T-helper 1 cell treated with Interleukin-12 subunit alpha and Interleukin-12 subunit beta and Interleukin-4 antibody, amounts not matched to agents 30 μg/mL and 1 μg/mL, for 36 hours (primary cell): Measurements from ENCODE around the gene MYL10.

Experiments
- H3K27ac Mint-ChIP-seq: one replicate; pipeline ENCODE4 v1.8.0; 2021; ENCODE audit warnings: mild to moderate bottlenecking, mixed read lengths
- H3K27me3 Mint-ChIP-seq: one replicate; pipeline ENCODE4 v1.8.0; 2021; ENCODE audit warnings: low read depth, mixed read lengths
- H3K36me3 Mint-ChIP-seq: one replicate; pipeline ENCODE4 v1.8.0; 2021; ENCODE audit warnings: low read depth, mixed read lengths
- H3K4me1 Mint-ChIP-seq: one replicate; pipeline ENCODE4 v1.8.0; 2021; ENCODE audit warnings: low read depth, mixed read lengths
- H3K4me3 Mint-ChIP-seq: one replicate; pipeline ENCODE4 v1.8.0; 2021; ENCODE audit warnings: mild to moderate bottlenecking, moderate library complexity, mixed read lengths
- H3K9me3 Mint-ChIP-seq: one replicate; pipeline ENCODE4 v1.8.0; 2021; ENCODE audit warnings: mixed read lengths

MYL10 gene

DNA sequence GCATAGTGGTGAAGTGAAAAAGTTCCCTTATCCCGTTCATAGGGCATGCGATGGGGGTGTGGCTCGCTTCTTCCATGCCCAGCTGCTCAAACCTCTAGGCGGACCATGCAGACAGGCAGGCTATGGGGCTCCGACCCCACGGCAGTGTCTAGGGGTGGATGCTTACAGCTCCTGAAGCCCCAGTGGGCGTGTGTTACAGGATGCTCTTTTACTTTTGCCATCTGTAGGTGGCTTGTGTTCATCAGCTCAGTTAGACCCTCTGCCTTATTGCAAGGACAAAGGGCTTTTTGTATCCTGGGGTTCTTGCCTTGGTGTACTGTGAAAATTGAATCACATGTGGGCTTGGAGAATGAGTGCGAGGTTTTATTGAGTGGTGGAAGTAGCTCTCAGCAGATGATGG is at the start of gene MYL10:
MYL10 (minus strand) TSS at position 126 of the 400 bp plus-strand sequence. CDS start 178 bp downstream, outside the sequence.
- Mint-ChIP-seq H3K27me3 (peaks cover 11% of the 10 kb centered on the region), H3K27ac (no peak within 1 kb of the TSS), H3K4me1 (no peaks in the 10 kb centered on the region), H3K9me3 (peaks cover 8% of the 10 kb centered on the region), H3K36me3 (no peaks in the 10 kb centered on the region), H3K4me3 (no peak within 1 kb of the TSS)

DNA sequence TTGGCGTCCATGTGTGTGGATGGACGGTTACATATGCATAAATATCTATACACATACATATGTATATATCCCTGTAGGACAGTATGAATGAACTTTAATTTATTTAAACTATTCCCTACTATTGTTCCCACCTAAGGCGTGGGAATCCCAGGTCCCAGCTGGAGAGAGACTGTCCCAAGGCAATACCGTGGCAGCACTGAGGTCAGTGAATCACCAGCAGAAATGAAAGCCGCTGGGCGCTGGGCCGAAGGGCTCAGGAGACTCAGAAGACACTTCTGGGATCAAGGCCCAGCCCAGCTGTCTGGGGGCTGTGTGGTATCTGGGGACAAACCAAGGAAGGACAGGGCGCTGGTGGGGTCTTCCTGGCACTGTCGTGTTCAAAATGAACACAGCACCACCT is 49.6 kb upstream of the MYL10 start:
- H3K4me1 Mint-ChIP-seq = no peaks in the 10 kb centered on the region
- no peaks in the 10 kb centered on the region for H3K9me3 Mint-ChIP-seq
- H3K36me3 Mint-ChIP-seq = no peaks in the 10 kb centered on the region
- no peak overlapping the region for H3K27ac Mint-ChIP-seq
- no peak overlapping the region for H3K4me3 Mint-ChIP-seq
- H3K27me3 Mint-ChIP-seq = no peaks in the 10 kb centered on the region

DNA sequence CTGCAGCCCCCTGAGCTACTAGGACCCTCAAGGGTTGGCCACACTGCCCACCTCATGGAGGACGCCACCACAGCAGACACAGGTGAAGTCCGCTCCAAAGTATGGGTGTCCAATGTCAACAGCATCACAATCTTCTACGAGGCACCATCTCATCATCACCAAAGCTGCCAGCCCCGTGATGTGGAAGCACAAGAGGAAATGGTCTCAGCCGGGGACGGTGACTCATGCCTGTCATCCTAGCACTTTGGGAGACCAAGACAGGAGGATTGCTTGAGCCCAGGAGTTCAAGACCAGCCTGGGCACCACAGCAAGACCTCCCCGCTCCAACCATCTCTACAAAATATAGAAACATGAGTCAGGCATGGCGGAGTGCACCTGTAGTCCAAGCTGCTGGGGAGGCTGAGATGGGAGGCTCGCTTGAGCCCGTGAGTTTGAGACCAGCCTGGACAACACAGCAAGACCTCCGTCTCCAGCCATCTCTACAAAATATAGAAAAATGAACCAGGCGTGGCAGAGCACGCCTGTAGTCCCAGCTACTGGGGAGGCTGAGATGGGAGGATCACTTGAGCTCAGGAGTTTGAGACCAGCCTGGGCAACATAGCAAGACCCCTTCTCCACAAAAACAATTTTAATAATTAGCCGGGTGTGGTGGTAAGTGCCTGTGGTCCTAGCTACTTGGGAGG is 48.8 kb upstream of the MYL10 start:
- no peaks in the 10 kb centered on the region for H3K4me1 Mint-ChIP-seq
- peaks cover 3% of the 10 kb centered on the region for H3K9me3 Mint-ChIP-seq
- H3K4me3 Mint-ChIP-seq = no peak overlapping the region
- H3K27ac Mint-ChIP-seq = no peak overlapping the region
- H3K36me3 Mint-ChIP-seq = no peaks in the 10 kb centered on the region
- H3K27me3 Mint-ChIP-seq = no peaks in the 10 kb centered on the region

DNA sequence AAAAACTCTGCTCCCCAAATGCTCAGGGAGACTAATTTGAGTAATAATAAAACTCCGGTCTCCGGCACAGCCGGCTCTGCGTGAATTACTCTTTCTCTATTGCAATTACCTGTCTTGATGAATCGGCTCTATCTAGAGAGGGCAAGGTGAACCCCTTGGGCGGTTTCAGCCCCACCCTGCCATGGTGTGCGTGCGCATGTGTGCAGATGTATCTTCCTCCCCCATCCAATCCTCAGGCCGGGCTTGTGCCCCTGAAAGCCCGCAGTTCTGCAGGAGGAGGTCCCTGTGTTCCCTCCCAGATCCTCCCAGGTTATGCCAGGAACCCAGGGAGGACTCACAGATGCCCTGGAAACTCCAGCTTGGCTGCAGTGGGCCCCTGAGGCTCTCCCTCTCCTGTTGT is 48.3 kb upstream of the MYL10 start:
- Mint-ChIP-seq H3K27me3 (no peaks in the 10 kb centered on the region), H3K4me3 (no peak overlapping the region), H3K4me1 (no peaks in the 10 kb centered on the region), H3K36me3 (no peaks in the 10 kb centered on the region), H3K27ac (no peak overlapping the region), H3K9me3 (peaks cover 3% of the 10 kb centered on the region)

DNA sequence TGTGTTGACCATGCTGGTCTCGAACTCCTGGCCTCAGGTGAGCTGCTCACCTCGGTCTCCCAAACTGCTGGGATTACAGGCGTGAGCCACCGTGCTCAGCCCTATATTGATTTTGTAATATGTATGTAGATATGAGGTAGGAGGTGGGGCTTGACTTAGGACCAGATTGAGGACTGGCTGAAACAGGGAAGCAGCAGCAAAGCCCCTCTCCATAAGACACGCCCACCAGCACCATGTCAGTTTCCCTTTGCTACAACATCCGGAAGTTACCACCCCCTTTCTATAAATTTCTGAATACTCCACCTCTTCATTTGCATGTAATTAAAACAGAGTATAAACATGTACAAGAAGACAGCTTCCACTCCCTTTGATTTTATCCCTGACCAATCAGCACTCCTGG is 47.9 kb upstream of the MYL10 start:
- Mint-ChIP-seq H3K27ac (no peak overlapping the region), H3K9me3 (peaks cover 3% of the 10 kb centered on the region), H3K27me3 (no peaks in the 10 kb centered on the region), H3K4me3 (no peak overlapping the region), H3K36me3 (no peaks in the 10 kb centered on the region), H3K4me1 (no peaks in the 10 kb centered on the region)

DNA sequence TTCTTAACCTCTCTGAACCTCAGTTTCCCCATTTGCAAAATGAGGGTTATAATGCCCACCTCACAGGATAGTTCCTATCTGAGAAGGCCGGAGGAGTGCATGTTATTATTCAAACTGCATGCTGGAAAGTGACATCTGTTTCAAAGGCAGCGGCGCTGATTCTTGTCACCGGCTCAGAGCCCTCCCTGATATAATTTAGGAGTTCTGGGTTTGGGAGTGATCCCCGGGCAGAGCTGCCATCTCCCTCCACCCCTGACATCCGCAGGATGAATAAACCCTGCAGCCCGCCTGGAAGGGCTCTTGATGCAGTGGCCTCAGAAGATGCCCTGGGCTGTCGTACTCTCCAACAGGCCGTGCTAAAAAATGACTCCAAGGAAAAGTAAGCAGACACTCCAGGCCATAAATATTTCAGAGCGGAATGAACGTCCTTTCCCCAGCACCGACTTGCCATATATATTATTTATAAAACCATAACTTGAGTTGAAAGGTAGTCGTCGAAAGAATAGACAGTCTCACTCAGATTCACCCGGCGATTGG is 47.0 kb upstream of the MYL10 start:
- H3K27me3 Mint-ChIP-seq = no peaks in the 10 kb centered on the region
- no peak overlapping the region for H3K27ac Mint-ChIP-seq
- no peaks in the 10 kb centered on the region for H3K36me3 Mint-ChIP-seq
- peaks cover 3% of the 10 kb centered on the region for H3K9me3 Mint-ChIP-seq
- no peaks in the 10 kb centered on the region for H3K4me1 Mint-ChIP-seq
- H3K4me3 Mint-ChIP-seq = no peak overlapping the region

DNA sequence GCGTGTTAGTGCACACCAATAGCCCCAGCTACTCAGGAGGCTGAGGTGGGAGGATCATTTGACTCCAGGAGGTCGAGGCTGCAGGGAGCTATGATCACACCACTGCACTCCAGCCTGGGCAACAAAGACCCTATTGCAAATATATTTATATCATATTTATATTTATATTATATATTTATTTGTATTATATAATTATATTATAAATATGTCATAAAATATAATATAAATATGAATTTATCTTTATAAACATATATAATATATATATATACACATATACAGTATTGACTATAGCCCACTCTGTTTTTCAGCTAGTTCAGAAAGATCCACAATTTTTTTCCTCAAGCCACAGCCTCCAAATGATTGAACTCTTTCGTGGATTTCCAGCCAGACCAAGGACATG is 45.3 kb upstream of the MYL10 start:
- Mint-ChIP-seq H3K4me1 (no peaks in the 10 kb centered on the region), H3K27me3 (no peaks in the 10 kb centered on the region), H3K27ac (no peak overlapping the region), H3K36me3 (no peaks in the 10 kb centered on the region), H3K9me3 (peaks cover 3% of the 10 kb centered on the region), H3K4me3 (no peak overlapping the region)

DNA sequence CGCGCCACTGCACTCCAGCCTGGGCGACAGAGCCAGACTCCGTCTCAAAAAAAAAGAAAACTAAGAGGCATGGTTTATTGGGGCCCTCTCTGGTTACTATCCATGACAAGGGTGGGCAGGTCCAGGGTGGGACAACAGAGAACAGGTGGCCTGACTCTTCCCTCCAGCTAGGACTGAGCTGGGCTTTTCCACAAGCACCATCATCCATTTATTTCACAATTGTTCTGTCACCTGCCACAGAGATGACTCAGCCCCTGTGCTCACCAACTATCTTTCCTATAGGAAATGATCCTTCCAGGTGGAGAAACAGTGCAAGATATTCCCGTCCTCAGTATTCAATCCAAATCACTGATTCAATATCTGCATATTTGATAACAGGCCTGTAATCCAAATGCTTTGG is 44.9 kb upstream of the MYL10 start:
- Mint-ChIP-seq H3K36me3 (no peaks in the 10 kb centered on the region), H3K27ac (no peak overlapping the region), H3K9me3 (peaks cover 3% of the 10 kb centered on the region), H3K4me1 (no peaks in the 10 kb centered on the region), H3K4me3 (no peak overlapping the region), H3K27me3 (no peaks in the 10 kb centered on the region)

DNA sequence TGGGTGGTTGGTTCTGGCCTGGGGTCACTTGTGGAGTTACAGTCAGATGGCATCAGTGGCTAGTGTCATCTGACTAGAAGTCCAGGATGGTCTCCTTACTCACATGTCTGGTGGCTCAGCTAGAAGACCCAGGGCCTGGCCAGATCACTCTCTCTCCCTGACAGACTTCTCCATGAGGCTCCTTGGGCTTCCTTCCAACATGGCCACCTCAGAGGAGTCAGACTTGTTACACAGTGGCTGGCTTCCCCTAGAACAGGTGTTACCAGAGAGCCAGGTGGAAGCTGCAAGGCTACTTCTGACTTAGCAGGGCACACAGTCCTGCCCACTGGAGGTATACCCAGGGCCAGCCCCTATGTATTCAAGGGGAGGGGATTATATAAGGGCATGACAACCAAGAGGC is 44.2 kb upstream of the MYL10 start:
- Mint-ChIP-seq H3K27ac (no peak overlapping the region), H3K36me3 (no peaks in the 10 kb centered on the region), H3K4me3 (no peak overlapping the region), H3K27me3 (no peaks in the 10 kb centered on the region), H3K4me1 (no peaks in the 10 kb centered on the region), H3K9me3 (peaks cover 3% of the 10 kb centered on the region)

DNA sequence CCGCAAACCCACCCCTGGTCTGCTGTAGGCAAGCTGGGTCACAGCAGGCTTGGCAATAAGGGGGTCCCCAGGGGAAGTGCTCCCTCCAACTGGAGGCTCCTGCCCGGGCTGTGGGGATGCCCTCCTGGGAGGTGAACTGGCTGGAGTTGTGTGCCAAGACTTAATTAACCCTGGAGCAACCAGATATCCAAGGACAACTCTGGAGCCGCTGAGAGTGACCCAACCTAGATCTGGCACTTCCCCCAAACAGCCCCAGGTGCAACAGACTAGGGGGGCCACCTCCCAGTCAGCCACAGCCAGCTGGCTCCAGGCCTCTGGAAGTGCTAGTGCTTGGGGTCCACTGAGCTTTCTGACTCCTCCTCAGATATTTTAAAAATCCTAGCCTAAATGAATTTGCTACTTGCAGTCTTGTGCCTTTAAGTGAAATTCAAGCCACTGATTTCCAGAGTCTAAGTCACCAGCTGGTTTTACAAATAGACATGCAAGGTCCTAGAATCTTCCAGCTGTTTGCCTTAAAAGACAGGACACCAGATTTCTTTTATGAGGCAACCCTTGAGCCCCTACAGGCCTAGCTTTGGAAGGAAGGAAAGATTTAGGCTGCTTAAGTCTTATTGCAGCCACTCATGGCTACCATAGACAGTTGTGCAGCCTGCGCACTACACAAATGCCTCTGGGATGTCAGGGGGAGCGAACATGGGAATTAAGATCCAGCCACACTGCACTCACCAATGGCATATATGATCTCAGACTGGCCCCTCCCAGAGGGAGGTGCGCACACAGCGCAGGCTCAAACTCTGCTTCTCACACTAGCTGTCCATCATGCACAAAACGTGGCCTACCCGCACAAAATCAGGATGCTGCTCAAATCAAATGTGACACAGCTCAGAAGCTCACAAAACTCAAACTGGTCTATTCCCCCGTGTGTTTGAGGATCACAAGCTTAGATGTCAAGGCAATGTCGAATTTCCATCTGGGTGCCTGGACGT is 42.6 kb upstream of the MYL10 start:
- H3K4me3 Mint-ChIP-seq = no peak overlapping the region
- no peak overlapping the region for H3K27ac Mint-ChIP-seq
- peaks cover 3% of the 10 kb centered on the region for H3K9me3 Mint-ChIP-seq
- no peaks in the 10 kb centered on the region for H3K4me1 Mint-ChIP-seq
- no peaks in the 10 kb centered on the region for H3K27me3 Mint-ChIP-seq
- H3K36me3 Mint-ChIP-seq = no peaks in the 10 kb centered on the region

DNA sequence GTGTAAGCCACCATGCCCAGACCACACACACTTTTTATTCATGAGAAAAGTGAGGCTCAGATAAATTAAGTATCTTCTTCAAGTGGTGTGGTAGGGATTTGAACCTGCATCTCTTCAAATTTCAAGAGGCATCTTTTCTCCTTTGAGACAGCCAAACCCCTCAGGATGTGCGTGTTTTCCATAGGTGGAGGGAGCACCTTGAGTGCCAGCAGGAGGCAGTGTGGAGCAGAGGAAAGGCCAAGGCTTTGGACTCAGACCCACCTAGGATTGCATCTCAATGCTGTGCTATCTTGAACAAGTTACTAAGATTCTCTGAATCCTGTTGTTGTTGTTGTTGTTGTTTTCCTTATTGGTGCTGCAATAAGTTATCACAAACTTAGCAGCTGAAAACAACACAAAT is 40.2 kb upstream of the MYL10 start:
- no peaks in the 10 kb centered on the region for H3K27me3 Mint-ChIP-seq
- no peak overlapping the region for H3K4me3 Mint-ChIP-seq
- H3K9me3 Mint-ChIP-seq = peaks cover 9% of the 10 kb centered on the region
- no peaks in the 10 kb centered on the region for H3K36me3 Mint-ChIP-seq
- no peaks in the 10 kb centered on the region for H3K4me1 Mint-ChIP-seq
- H3K27ac Mint-ChIP-seq = no peak overlapping the region

DNA sequence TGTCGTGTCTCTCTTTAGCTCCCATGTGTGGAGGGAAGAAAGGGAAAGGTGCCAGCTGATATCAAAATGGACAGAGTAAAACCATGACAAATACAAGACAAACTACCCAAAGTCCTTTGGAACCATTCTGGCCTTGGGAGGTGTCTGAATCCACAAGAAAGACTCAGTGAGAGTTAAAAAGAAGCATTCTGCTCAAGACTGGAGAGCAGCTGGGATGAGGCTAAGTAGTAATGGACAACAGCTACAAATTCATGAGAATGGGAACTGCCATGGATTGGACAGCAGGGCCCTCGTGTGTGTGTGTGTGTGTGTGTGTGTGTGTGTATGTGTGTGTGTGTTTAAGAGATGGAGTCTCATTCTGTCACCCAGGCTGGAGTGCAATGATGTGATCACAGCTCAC is 39.6 kb upstream of the MYL10 start:
- Mint-ChIP-seq H3K4me3 (no peak overlapping the region), H3K9me3 (peaks cover 9% of the 10 kb centered on the region), H3K36me3 (no peaks in the 10 kb centered on the region), H3K27me3 (no peaks in the 10 kb centered on the region), H3K27ac (no peak overlapping the region), H3K4me1 (no peaks in the 10 kb centered on the region)

DNA sequence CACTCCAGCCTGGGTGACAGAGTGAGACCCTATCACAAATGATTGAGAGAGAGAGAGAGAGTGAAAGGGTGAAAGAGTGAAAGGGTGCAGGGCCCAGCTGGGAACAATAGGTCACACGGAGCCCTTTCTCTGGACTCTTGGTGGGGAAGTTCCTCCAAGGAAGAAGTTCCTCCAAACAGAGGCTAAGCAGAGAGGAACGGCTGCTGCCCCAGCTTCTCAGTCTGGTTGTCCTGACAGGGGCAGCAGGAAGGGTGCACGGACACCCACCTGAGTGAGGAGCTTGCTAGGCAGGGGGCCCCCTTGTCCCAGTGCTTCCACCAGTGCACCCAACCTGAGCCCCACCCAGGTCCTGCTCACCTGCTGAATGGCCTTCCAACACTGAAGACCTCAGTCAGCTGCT is 38.8 kb upstream of the MYL10 start:
- Mint-ChIP-seq H3K27me3 (no peaks in the 10 kb centered on the region), H3K9me3 (peaks cover 9% of the 10 kb centered on the region), H3K4me3 (no peak overlapping the region), H3K4me1 (no peaks in the 10 kb centered on the region), H3K27ac (no peak overlapping the region), H3K36me3 (no peaks in the 10 kb centered on the region)

DNA sequence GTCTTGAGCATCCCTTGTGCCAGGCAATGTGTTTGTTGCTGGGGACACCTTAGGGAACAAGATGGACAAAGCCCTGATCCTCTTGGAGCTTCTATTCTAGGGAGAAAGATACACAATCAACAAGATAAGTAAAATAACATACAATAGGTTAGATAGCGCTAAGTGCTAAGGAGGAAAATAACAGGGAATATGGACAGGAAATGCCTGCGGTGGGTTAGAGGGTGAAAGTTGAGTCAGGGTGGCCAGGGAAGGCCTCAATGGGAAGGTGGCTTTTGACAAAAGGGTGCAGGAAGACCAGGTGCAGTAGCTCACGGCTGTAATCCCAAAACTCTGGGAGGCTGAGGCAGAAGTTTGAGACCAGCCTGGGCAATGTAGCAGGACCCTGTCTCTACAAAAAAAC is 38.3 kb upstream of the MYL10 start:
- no peak overlapping the region for H3K27ac Mint-ChIP-seq
- H3K4me1 Mint-ChIP-seq = no peaks in the 10 kb centered on the region
- H3K9me3 Mint-ChIP-seq = peaks cover 10% of the 10 kb centered on the region
- no peaks in the 10 kb centered on the region for H3K27me3 Mint-ChIP-seq
- H3K4me3 Mint-ChIP-seq = no peak overlapping the region
- H3K36me3 Mint-ChIP-seq = no peaks in the 10 kb centered on the region

DNA sequence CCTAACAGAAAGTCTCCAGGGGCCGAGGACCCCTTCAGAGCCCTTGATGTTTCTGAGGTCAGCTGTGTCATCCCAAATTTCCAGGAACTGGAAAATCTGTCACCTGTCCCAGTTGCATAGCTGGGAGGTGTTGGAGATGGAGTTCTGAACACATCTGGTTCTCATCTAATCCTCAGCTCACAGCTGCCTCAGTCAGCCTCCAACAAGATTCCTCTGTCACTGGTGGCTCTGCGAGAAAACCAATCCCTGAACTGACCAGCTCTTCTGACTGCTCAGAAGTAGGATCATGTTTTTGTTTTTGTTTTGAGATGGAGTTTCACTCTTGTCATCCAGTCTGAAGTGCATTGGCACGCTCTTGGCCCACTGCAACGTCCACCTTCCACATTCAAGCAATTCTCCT is 37.6 kb upstream of the MYL10 start:
- H3K9me3 Mint-ChIP-seq = peaks cover 16% of the 10 kb centered on the region
- H3K4me3 Mint-ChIP-seq = no peak overlapping the region
- no peaks in the 10 kb centered on the region for H3K27me3 Mint-ChIP-seq
- H3K4me1 Mint-ChIP-seq = no peaks in the 10 kb centered on the region
- H3K27ac Mint-ChIP-seq = no peak overlapping the region
- no peaks in the 10 kb centered on the region for H3K36me3 Mint-ChIP-seq
